ENCODE measurements around the gene SUMO1. TPM values are rescaled to one million over a fixed set of nuclear protein-coding genes. Genes with fewer than 3 reads are reported as not detected.
A peak's percentile ranks its signal among the peaks of the same experiment; 100 is the strongest.
"Not testable (repeated sequence)": the region's sequence is repeated elsewhere in the genome, so short reads cannot be mapped to it uniquely, and the experiment has no call there.

The SUMO1 gene
- total and polyA plus RNA-seq, 2 experiments from 2014 or later: 153 to 158 TPM

- no peaks in the 10 kb centered on the region for H3K4me1 ChIP-seq (ENCODE audit: insufficient read depth)
- H3K9me3 ChIP-seq (ENCODE audit: low read depth): no peaks in the 10 kb centered on the region
- no peak overlapping the region for H3K27ac ChIP-seq
- 45% methylated on average over 10 of the region's 10 CpGs for WGBS (ENCODE audit: low lambda C conversion rate, missing lambda C conversion rate)
- no peak overlapping the region for H2AFZ ChIP-seq
- no peaks in the 10 kb centered on the region for H3K79me2 ChIP-seq
- no peaks in the 10 kb centered on the region for H3K27me3 ChIP-seq
- H3K36me3 ChIP-seq (replicated peaks; ENCODE audit: insufficient read depth, low read depth): no peaks in the 10 kb centered on the region
- peak overlapping the region; percentile 25 for H3K4me2 ChIP-seq
- TF ChIP-seq CTCF (IDR thresholded peaks at IDR 0.05; ENCODE audit: poor library complexity) (no peak), EZH2phosphoT487 (IDR thresholded peaks at IDR 0.05; ENCODE audit: low read depth, severe bottlenecking, unreplicated experiment) (no peak), EZH2 (IDR thresholded peaks at IDR 0.05; ENCODE audit: borderline replicate concordance) (no peak)
- H4K20me1 ChIP-seq (ENCODE audit: insufficient read depth, poor library complexity, severe bottlenecking): no peaks in the 10 kb centered on the region
- no peak overlapping the region for H3K4me3 ChIP-seq
- DNase-seq (ENCODE audit: low spot score): no peak
- no peaks in the 10 kb centered on the region for H3K9me2 ChIP-seq (replicated peaks; ENCODE audit: insufficient read depth)
Measured at GRCh38 chr2:202249521-202250253, 11.3 kb upstream of the SUMO1 start.

DNA sequence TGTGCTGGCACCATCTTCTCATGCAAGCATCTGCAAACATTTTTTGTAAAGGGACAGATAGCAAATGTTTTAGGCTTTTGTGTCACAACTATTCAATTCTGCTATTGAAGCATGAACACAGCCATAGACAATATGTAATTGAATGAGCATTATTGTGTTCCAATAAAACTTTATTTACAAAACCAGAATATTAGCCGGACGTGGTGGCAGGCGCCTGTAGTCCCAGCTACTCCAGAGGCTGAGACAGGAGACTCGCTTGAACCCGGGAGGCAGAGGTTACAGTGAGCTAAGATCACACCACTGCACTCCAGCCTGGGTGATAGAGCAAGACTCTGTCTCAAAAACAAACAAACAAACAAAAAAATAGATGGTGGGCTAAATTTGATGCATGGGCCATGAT is 9.3 kb upstream of the SUMO1 start:
- not testable (repeated sequence) for H3K79me2 ChIP-seq; H3K9me3 ChIP-seq (ENCODE audit: low read depth); H4K20me1 ChIP-seq (ENCODE audit: insufficient read depth, poor library complexity, severe bottlenecking); H3K27me3 ChIP-seq; H3K4me2 ChIP-seq; H3K4me1 ChIP-seq (ENCODE audit: insufficient read depth); DNase-seq (ENCODE audit: low spot score); H3K4me3 ChIP-seq; H3K9me2 ChIP-seq (replicated peaks; ENCODE audit: insufficient read depth); H2AFZ ChIP-seq; H3K27ac ChIP-seq; H3K36me3 ChIP-seq (replicated peaks; ENCODE audit: insufficient read depth, low read depth)
- 96% methylated on average over 5 of the region's 5 CpGs for WGBS (ENCODE audit: low lambda C conversion rate, missing lambda C conversion rate)

- peaks cover 9% of the 10 kb centered on the region for H3K4me1 ChIP-seq (ENCODE audit: insufficient read depth)
- peak; percentile 64 for DNase-seq (ENCODE audit: low spot score)
- 2% methylated on average over 24 of the region's 30 CpGs for WGBS (ENCODE audit: low lambda C conversion rate, missing lambda C conversion rate)
Measured at GRCh38 chr2:202237787-202238233, 587 bp downstream of the SUMO1 start.

More at GRCh38 chr2:202237787-202238233, 587 bp downstream of the SUMO1 start:
- Histone ChIP-seq H3K4me3 (peak overlapping the region; percentile 98), H3K36me3 (replicated peaks; ENCODE audit: insufficient read depth, low read depth) (no peaks in the 10 kb centered on the region), H3K79me2 (peaks cover 53% of the 10 kb centered on the region), H3K9me3 (ENCODE audit: low read depth) (no peaks in the 10 kb centered on the region), H3K27me3 (no peaks in the 10 kb centered on the region), H3K27ac (peak overlapping the region; percentile 96), H3K9me2 (replicated peaks; ENCODE audit: insufficient read depth) (no peaks in the 10 kb centered on the region), H2AFZ (peak overlapping the region; percentile 100), H3K4me2 (peak overlapping the region; percentile 87), H4K20me1 (ENCODE audit: insufficient read depth, poor library complexity, severe bottlenecking) (peaks cover 47% of the 10 kb centered on the region)
- TF ChIP-seq CTCF (IDR thresholded peaks at IDR 0.05; ENCODE audit: poor library complexity) (no peak), EZH2phosphoT487 (IDR thresholded peaks at IDR 0.05; ENCODE audit: low read depth, severe bottlenecking, unreplicated experiment) (no peak), EZH2 (IDR thresholded peaks at IDR 0.05; ENCODE audit: borderline replicate concordance) (no peak)

Measured in hepatocyte (in vitro differentiated cells).